ES-I3 (cell line): Measurements from ENCODE around the gene TNFRSF9.

ENCODE experiments used
- H3K36me3 ChIP-seq: 2 replicates; pipeline ENCODE4 v1.6.1; 2013; ENCODE audit warnings: mild to moderate bottlenecking, low read length, control low read depth, moderate library complexity; ENCODE audit not compliant: insufficient read depth
- H3K4me1 ChIP-seq: 2 replicates; pipeline ENCODE4 v1.6.1; 2013; ENCODE audit warnings: mild to moderate bottlenecking, control low read depth, low read length; ENCODE audit not compliant: insufficient read depth
- H3K9ac ChIP-seq: 2 replicates; pipeline ENCODE4 v1.6.1; 2013; ENCODE audit warnings: low read depth, mild to moderate bottlenecking, low read length, moderate library complexity
- H3K9me3 ChIP-seq: 2 replicates; pipeline ENCODE4 v1.6.1; 2013; ENCODE audit warnings: mild to moderate bottlenecking, low read length, moderate library complexity; ENCODE audit not compliant: control insufficient read depth, insufficient read depth

TNFRSF9 gene

DNA sequence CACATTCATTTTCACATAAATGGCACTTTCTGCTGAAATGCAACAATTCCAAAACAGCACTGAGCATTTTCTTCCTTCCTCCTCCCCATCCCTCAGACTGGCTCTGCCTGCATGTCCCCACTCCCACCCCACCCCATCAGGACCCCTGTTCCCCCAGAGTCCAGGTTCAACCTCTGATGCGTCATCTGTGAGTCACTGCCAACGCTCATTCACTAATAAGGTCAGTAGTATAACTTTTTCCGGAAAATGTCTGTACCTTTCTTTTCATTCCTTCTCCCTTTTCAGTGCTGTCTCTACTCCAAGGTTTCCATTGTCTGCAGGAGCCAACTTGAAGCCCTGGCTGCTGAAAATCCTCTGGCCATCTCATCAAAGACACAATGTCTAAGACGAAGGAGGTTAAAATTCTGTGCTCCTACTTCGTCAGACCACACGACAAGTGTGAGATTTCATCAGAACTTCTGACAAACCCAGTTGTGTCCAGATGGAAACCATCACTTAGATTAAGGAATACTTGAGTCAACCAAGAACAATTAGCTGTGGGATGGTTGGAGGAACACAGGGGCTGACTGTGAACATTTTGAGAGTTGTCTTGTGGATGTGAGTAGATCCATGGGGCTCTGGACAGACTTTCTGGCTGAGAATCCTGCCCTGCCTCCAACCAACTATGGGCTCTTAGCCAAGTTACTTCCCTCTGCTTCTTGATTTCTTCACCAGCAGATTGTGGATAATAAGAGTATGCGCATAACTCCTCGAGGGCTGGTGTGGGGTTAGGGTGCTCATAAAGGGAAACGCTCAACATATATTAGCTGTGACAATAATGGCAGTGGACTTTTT is 52.2 kb downstream of the TNFRSF9 start:
- H3K4me1 ChIP-seq, result 0 out of 2 replicates have a peak, but pooled peaks cover 4% of the 10 kb centered on the region
- no peak overlapping the region for H3K9ac ChIP-seq
- H3K9me3 ChIP-seq, result no peaks in the 10 kb centered on the region
- H3K36me3 ChIP-seq, result no peaks in the 10 kb centered on the region

DNA sequence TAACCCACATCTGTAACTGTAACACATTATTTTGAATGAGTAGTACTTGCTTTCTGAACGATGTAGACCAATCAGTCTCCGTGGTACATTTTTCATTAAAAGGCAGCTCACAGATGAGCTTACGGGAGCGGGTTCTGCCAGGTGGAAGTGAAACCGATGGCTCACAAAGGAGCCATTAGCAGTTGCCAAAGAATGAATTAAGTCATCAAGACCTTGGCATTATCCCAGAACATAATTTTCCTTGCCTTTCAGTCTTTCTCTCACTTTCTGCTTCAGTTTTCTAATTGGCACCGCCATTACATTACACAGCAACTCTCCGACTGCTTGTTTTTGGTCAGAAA is 54.3 kb downstream of the TNFRSF9 start:
- H3K4me1 ChIP-seq, result 0 out of 2 replicates have a peak, but pooled peaks cover 4% of the 10 kb centered on the region
- no peak overlapping the region for H3K9ac ChIP-seq
- no peaks in the 10 kb centered on the region for H3K9me3 ChIP-seq
- H3K36me3 ChIP-seq, result no peaks in the 10 kb centered on the region

DNA sequence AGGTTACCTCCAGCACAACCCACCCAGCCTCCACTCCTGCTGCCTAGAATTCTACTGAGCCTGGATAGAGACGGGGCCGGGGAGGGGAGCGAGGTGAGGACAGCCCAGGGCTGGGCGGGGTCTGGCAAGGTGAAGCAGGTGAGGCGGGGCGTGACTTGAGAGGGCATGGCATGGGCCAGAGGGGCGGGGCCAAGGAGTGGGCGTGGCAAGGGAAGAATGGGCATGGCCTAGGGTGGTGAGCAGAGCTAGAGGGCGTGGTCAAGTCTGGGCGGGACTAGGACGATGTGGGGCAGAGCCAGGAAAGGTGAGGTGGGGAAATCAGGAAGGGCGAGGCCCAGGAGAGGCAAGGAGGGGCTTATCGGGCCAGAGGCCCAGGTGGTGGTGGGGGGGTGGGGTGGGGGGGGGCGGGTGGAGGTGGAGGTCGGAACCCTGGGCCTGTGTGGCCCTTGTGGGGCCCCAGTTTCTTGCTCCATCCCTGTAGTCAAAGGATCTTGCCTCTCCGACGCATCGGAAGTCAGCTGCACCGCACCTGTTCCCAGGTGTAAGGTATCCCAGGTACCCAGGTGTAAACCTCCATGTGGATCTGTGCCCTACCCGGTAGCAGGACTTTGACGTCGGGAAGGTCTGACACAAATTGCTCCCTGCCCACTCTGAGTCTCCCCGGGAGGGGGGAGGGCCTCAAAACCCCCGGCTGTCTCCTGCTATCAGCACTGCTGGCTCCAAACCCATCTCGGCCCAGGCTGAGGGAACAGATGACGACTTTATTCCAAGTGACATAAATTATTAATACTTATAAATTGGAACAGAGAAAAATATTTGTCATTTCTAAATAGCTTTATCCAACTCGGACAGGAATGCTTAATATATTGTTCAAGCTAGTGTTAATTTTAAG is 54.9 kb downstream of the TNFRSF9 start:
- H3K9ac ChIP-seq, result peak overlapping the region; percentile 50; the same call in 1 of the 2 replicates
- H3K4me1 ChIP-seq, result 0 out of 2 replicates have a peak, but pooled peaks cover 4% of the 10 kb centered on the region
- H3K36me3 ChIP-seq, result no peaks in the 10 kb centered on the region
- no peaks in the 10 kb centered on the region for H3K9me3 ChIP-seq

DNA sequence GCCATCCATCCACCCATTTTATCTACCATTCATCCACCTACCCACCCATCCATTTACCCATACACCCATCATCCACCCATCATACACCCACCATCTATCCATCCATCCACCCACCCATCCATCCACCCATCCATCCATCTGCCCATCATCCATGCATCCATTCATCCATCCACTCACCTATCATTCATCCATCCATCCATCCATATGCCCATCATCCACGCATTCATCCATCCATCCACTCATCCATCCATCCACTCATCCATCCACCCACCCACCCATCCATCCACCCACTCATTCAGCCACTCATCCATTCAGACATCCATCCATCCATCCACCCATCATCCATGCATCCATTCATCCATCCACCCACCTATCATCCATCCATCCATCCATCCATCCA is 55.9 kb downstream of the TNFRSF9 start:
- Histone ChIP-seq H3K4me1 (0 out of 2 replicates have a peak, but pooled peaks cover 4% of the 10 kb centered on the region), H3K36me3 (no peaks in the 10 kb centered on the region), H3K9ac (no peak overlapping the region; the same call in 1 of the 2 replicates), H3K9me3 (no peaks in the 10 kb centered on the region)

DNA sequence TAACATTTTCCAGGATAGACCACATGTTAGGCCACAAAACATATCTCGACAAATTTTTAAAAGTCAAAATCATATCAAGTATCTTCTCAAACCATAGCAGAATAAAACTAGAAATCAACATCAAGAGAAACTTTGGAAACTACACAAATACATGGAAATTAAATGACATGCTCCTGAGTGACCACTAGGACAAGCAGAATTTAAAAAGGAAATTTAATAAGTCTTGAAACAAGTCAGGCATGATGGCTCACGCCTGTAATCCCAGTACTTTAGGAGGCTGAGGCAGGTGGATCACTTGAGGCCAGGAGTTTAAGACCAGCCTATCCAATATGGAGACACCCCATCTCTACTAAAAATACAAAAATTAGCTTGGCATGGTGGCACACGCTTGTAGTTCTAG is 61.4 kb downstream of the TNFRSF9 start:
- no peaks in the 10 kb centered on the region for H3K4me1 ChIP-seq
- no peaks in the 10 kb centered on the region; the same call in 1 of the 2 replicates for H3K9me3 ChIP-seq
- no peak overlapping the region for H3K9ac ChIP-seq
- no peaks in the 10 kb centered on the region for H3K36me3 ChIP-seq

DNA sequence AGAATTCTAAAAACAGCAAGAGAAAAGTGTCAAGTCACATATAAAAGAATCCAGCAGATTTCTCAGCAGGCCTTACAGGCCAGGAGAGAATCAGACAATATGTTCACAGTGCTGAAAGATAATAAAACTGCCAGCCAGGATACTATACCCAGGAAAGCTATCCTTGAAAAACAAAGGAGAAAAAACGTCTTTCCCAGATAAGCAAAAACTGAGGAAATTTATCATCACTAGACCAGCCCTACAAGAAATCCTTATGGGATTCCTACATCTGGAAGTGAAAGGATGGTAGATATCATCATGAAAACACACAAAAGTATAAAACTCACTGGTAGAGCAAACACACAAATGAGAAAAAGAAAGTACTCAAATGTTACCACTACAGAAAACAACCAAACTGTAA is 62.6 kb downstream of the TNFRSF9 start:
- no peaks in the 10 kb centered on the region for H3K36me3 ChIP-seq
- no peaks in the 10 kb centered on the region for H3K4me1 ChIP-seq
- H3K9ac ChIP-seq, result no peak overlapping the region
- no peaks in the 10 kb centered on the region; the same call in 1 of the 2 replicates for H3K9me3 ChIP-seq

DNA sequence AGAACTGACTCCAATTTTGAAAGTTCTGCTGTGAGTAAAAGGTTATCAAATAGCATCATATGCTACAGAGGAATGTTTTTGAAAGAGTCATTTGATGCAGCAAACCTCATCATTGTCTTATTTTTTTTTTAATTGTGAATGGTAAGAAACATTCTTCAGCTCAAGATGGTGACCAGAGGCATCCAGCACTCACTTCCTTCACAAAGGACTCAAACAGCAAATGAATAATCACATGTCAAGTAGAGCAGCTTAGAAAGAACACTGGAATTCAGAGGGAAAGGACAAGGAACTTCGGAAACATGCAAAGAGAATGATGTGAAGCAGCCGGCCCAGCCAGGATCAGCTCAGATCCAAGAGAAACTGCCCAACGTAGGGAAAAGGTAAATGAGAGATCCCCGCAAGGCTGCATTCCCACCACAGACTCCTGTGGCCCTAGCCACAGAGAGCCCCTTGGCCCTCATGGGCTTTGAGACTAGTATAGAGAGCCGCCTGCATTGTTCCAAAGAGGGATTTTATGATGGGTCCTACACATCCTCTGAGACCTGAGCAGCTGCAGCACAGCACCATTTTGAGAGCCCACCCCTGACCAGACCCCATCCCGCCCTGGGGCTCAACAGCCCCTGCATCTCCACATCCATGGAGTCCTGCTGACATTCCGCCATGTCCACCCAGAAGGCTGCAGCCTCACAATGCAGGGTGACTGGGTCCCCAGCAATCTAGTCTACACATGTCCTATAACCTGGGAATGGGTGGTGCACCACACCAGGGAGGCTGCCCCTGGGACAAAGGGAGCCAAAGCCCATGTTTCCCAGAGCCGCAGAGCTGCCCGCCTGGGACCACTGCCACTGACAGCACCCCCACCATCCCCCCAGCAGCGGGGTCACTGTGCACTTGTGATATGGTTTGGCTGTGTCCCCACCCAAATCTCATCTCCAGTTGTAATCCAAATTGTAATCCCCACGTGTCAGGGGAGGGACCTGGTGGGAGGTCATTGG is 66.5 kb downstream of the TNFRSF9 start:
- no peaks in the 10 kb centered on the region; the same call in 1 of the 2 replicates for H3K9me3 ChIP-seq

DNA sequence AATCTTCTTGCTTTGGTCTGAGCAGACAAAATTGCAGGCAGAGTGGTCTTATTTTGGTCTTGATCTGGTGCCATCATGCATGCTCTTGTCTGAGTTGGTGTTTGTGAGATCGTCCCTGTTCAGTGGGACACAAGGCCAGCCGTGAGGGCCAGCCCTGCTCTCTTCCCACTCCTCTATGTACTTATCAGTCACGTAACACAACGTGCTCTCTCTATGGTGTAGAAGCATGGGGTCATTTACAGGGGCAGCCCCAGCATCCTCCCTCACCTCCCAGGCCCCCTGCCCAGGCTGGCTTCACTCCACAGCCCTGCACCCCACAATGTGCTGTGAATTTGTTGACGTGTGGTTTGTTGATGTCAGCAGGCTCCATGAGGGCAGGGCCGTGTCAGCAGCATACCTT is 69.5 kb downstream of the TNFRSF9 start:
- Histone ChIP-seq H3K9ac (no peak overlapping the region), H3K9me3 (no peaks in the 10 kb centered on the region; the same call in 1 of the 2 replicates), H3K4me1 (no peaks in the 10 kb centered on the region), H3K36me3 (no peaks in the 10 kb centered on the region)

More for the DNA sequence above, 66.5 kb downstream of the TNFRSF9 start:
- Histone ChIP-seq H3K9ac (no peak overlapping the region), H3K36me3 (no peaks in the 10 kb centered on the region), H3K4me1 (no peaks in the 10 kb centered on the region)

DNA sequence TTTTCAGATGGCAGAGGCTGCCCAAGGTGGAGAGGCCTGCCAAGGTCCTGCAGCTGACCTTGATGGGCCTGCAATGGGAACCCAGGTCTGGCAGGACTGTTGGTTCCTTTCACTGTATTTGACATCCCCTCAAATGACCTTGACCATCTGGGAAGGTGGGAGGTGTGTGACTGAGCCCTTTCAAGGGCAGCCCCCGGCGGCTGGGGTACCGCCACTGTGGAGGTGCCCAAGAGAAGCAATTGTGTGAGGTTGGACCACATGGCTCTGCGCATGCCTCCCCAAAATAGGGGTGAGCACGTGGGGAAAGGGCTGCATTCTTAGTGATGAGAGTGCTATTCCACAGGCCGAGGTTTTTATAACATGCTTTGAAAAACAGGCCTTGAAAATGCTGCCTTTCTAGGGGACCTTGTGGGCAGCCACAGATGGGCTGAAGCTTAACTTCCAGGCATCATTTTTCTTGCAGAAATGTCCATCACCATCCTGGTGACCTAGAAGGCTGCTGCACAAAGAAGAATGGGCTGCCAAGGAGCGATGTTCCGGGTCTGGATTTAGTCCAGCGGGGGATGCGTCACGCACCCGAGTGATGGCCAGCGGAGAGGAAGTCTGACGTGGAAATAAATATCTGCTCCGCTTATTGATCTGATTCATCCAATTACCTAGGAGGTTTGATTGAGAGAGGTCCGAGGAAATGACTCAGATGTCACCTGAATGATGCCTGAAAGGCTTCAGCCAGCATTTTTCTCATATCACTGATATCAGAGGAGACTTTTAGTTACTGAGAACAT is 71.3 kb downstream of the TNFRSF9 start:
- H3K9me3 ChIP-seq, result no peaks in the 10 kb centered on the region
- no peaks in the 10 kb centered on the region for H3K36me3 ChIP-seq
- no peaks in the 10 kb centered on the region for H3K4me1 ChIP-seq
- no peak overlapping the region for H3K9ac ChIP-seq

DNA sequence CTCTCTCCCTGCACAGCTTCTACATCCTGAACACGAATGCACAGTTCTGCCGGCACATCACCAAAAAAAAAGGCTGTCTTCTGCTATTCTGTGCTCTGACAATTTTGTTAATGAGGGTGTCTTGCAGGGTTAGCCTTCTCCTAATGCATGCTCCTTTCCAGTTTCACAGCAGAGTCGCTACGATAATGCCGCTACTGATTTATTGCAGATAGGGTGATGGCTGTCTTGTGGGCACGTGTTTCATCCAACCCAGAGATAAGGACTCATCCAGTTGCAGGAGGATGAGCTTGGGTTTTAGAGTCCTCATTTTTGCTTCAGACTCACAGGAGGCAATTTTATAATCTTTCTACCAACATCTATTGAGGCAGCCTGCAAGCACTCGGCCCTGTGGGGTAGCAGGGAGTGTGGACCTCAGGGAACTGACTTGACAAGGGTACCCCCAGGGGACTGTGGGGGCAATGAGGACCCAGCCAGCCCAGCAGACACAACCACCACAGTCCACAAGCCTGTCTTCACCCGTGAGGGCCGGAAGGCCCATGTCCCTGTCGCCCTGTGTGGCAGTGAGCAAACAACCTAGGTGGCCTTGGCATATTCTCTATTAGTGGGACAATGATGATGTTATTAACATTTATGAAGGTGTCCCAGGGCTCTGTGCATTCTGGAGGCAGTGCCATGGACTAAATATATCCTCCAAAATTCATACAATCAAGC is 72.4 kb downstream of the TNFRSF9 start:
- Histone ChIP-seq H3K9ac (no peak overlapping the region), H3K9me3 (no peaks in the 10 kb centered on the region), H3K4me1 (no peaks in the 10 kb centered on the region), H3K36me3 (no peaks in the 10 kb centered on the region)

DNA sequence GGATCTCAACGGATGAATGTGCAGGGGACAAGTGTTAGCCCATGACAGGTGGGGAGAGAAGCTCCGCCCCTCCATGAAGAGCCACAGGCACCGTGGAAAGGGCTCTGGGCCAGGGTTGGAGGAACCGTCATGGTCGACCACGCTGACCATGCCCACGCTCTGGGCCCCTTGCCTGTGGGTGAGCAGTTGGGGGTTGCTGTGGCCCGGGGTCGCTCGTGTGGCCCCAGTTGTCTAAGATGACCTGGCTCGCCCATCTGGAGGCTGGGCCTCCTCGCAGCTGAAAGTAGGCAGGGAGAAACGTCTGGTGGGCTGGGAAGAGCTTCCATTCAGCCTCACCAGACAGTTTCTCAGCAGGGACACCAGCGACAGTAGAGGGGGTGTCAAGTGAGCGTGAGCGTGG is 74.7 kb downstream of the TNFRSF9 start:
- no peaks in the 10 kb centered on the region for H3K36me3 ChIP-seq
- H3K9me3 ChIP-seq, result no peaks in the 10 kb centered on the region
- H3K4me1 ChIP-seq, result no peaks in the 10 kb centered on the region
- no peak overlapping the region for H3K9ac ChIP-seq
